ENCODE results near the gene TP53I3.

DNA sequence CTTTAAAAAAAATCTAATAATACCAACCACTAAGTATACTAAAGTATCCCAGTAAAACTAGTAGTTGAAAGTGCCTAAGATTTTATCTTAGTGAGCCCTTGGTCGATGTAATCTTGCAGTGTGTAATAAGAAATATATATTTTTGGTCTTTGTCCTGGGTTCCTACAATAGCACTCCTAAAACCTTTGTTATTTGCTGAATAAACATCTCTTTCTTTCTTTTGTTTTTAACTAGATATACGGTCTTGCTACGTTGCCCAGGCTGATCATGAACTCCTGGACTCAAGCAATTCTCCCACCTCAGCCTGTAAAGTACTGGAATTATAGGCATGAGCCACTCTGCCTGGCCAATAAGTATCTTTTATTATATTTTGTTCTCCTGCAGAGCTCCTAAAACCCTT, 2.4 kb upstream of the TP53I3 start:
- TF ChIP-seq POLR2A (IDR thresholded peaks at IDR 0.05) = no peak
- TF ChIP-seq, protein P1, sequence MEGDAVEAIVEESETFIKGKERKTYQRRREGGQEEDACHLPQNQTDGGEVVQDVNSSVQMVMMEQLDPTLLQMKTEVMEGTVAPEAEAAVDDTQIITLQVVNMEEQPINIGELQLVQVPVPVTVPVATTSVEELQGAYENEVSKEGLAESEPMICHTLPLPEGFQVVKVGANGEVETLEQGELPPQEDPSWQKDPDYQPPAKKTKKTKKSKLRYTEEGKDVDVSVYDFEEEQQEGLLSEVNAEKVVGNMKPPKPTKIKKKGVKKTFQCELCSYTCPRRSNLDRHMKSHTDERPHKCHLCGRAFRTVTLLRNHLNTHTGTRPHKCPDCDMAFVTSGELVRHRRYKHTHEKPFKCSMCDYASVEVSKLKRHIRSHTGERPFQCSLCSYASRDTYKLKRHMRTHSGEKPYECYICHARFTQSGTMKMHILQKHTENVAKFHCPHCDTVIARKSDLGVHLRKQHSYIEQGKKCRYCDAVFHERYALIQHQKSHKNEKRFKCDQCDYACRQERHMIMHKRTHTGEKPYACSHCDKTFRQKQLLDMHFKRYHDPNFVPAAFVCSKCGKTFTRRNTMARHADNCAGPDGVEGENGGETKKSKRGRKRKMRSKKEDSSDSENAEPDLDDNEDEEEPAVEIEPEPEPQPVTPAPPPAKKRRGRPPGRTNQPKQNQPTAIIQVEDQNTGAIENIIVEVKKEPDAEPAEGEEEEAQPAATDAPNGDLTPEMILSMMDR (IDR thresholded peaks at IDR 0.05) = no peak

Measured in prostate gland (tissue), 2 donors.